SU-DHL-6 (cell line): ENCODE results near the gene MPV17L.
"Not testable (repeated sequence)": the region's sequence is repeated elsewhere in the genome, so short reads cannot be mapped to it uniquely, and the experiment has no call there.

Source experiments
- CTCF ChIP-seq: fragments of 200-600 bp; sonication (generic); IDR thresholded peaks from one replicate; pipeline ENCODE4 v1.5.1; 2017; ENCODE audit warnings: antibody characterized with exemption, mild to moderate bottlenecking, low read length, moderate library complexity; ENCODE audit not compliant: insufficient read depth, poor library complexity, severe bottlenecking
- EZH2phosphoT487 ChIP-seq: fragments of 200-600 bp; sonication (generic), shearing (Covaris generic); conservative IDR thresholded peaks from 2 replicates; pipeline ENCODE4 v1.6.1; 2018; ENCODE audit warnings: mild to moderate bottlenecking, antibody characterized with exemption, low read length, moderate library complexity, mixed read lengths

GRCh38 chr16:15357495-15357894 lies 38.1 kb upstream of the MPV17L start:
- not testable (repeated sequence) for TF ChIP-seq CTCF, EZH2phosphoT487
